ENCODE data around the gene KLK7.

Gene KLK7

GRCh38 chr19:50933640-50934039 is 50.1 kb downstream of the KLK7 start:
- no peaks in the 10 kb centered on the region for H3K9me3 ChIP-seq (ENCODE audit: control insufficient read depth, insufficient read depth, low read length)
- no peaks in the 10 kb centered on the region for H3K36me3 ChIP-seq (ENCODE audit: control insufficient read depth, insufficient read depth, low read length)
- no peak for DNase-seq (ENCODE audit: low read depth, low spot score)
- H3K4me3 ChIP-seq (ENCODE audit: low read length) = no peak overlapping the region
- H3K27ac ChIP-seq (ENCODE audit: low read length) = no peak overlapping the region
- H3K4me1 ChIP-seq (ENCODE audit: control insufficient read depth, insufficient read depth, low read length) = no peaks in the 10 kb centered on the region
- no peaks in the 10 kb centered on the region for H3K27me3 ChIP-seq (ENCODE audit: control insufficient read depth, insufficient read depth, low read length)
- WGBS (ENCODE audit: insufficient coverage, insufficient read length) = no CpG with 5 or more reads among the region's 8 CpGs

DNA sequence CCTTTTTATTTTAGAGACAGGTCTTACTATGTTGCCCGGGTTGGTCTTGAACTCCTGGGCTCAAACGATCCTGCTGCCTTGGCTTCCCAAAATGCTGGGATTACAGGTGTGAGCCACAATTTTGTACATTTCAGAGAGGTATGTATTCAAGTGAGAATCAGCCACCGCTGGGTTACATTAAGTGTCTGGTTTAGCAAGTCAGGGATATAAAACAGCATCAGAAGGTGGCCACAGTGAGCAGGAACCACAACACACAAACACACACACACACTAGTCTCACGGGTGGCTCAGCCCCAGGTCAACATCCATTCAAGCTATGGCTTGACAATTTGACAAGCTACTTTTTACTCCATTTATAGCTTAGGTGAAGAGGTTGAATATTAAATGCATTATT is 51.0 kb downstream of the KLK7 start:
- no peaks in the 10 kb centered on the region for H3K27me3 ChIP-seq (ENCODE audit: control insufficient read depth, insufficient read depth, low read length)
- H3K4me1 ChIP-seq (ENCODE audit: control insufficient read depth, insufficient read depth, low read length) = no peaks in the 10 kb centered on the region
- no peaks in the 10 kb centered on the region for H3K36me3 ChIP-seq (ENCODE audit: control insufficient read depth, insufficient read depth, low read length)
- no peak overlapping the region for H3K4me3 ChIP-seq (ENCODE audit: low read length)
- H3K27ac ChIP-seq (ENCODE audit: low read length) = no peak overlapping the region
- WGBS (ENCODE audit: insufficient coverage, insufficient read length) = no CpG with 5 or more reads among the region's 4 CpGs
- no peak for DNase-seq (ENCODE audit: low read depth, low spot score)
- H3K9me3 ChIP-seq (ENCODE audit: control insufficient read depth, insufficient read depth, low read length) = no peaks in the 10 kb centered on the region

- Histone ChIP-seq H3K27ac (ENCODE audit: low read length) (no peak overlapping the region), H3K27me3 (ENCODE audit: control insufficient read depth, insufficient read depth, low read length) (no peaks in the 10 kb centered on the region)
- no peak for DNase-seq (ENCODE audit: low read depth, low spot score)
Measured at GRCh38 chr19:50932018-50932689, 51.6 kb downstream of the KLK7 start.

DNA sequence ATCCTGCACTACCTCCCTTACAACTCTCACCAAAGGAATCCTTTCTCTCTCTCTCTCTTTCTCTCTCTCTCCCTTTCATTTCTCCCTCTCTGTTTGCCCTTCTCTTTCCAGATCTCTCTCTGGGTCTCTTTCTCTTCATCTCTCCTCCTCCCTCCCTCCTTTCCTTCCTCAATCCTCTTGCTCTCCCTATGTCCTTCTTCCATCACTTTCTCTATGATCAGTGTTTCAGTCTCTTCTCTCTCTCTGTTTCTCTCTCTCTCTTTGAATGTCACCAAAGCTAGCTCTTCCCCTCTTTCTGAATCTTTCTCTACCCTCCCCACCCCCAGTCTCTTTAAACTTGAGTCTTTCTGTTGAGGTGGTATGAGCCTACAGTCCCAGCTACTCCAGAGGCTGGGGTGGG is 52.7 kb downstream of the KLK7 start:
- H3K4me3 ChIP-seq (ENCODE audit: low read length) = no peak overlapping the region
- no peaks in the 10 kb centered on the region for H3K4me1 ChIP-seq (ENCODE audit: control insufficient read depth, insufficient read depth, low read length)
- no peaks in the 10 kb centered on the region for H3K36me3 ChIP-seq (ENCODE audit: control insufficient read depth, insufficient read depth, low read length)
- H3K9me3 ChIP-seq (ENCODE audit: control insufficient read depth, insufficient read depth, low read length) = no peaks in the 10 kb centered on the region
- no peak for DNase-seq (ENCODE audit: low read depth, low spot score)
- no peak overlapping the region for H3K27ac ChIP-seq (ENCODE audit: low read length)
- H3K27me3 ChIP-seq (ENCODE audit: control insufficient read depth, insufficient read depth, low read length) = no peaks in the 10 kb centered on the region

More at GRCh38 chr19:50932018-50932689, 51.6 kb downstream of the KLK7 start:
- WGBS (ENCODE audit: insufficient coverage, insufficient read length) = no CpG with 5 or more reads among the region's 11 CpGs
- Histone ChIP-seq H3K4me3 (ENCODE audit: low read length) (no peak overlapping the region), H3K4me1 (ENCODE audit: control insufficient read depth, insufficient read depth, low read length) (no peaks in the 10 kb centered on the region), H3K36me3 (ENCODE audit: control insufficient read depth, insufficient read depth, low read length) (no peaks in the 10 kb centered on the region), H3K9me3 (ENCODE audit: control insufficient read depth, insufficient read depth, low read length) (no peaks in the 10 kb centered on the region)

GRCh38 chr19:50928831-50929230 is 54.9 kb downstream of the KLK7 start:
- no peak overlapping the region for H3K27ac ChIP-seq (ENCODE audit: low read length)
- no peak for DNase-seq (ENCODE audit: low read depth, low spot score)
- WGBS (ENCODE audit: insufficient coverage, insufficient read length) = no CpG with 5 or more reads among the region's 5 CpGs
- H3K36me3 ChIP-seq (ENCODE audit: control insufficient read depth, insufficient read depth, low read length) = no peaks in the 10 kb centered on the region
- H3K4me3 ChIP-seq (ENCODE audit: low read length) = no peak overlapping the region
- no peaks in the 10 kb centered on the region for H3K9me3 ChIP-seq (ENCODE audit: control insufficient read depth, insufficient read depth, low read length)
- no peaks in the 10 kb centered on the region for H3K4me1 ChIP-seq (ENCODE audit: control insufficient read depth, insufficient read depth, low read length)
- no peaks in the 10 kb centered on the region for H3K27me3 ChIP-seq (ENCODE audit: control insufficient read depth, insufficient read depth, low read length)
